NCI-H2171 treated with DMSO at 0.1 percent for 48 hours (cell line): ENCODE measurements around the gene DDAH1.

Source experiments
- DNase-seq: peaks from one replicate; lab custom pipeline; 2025; lab: John Stamatoyannopoulos, UW

DDAH1 gene

GRCh38 chr1:85303440-85304162 is 161.4 kb downstream of the DDAH1 start:
- no peak for DNase-seq

DNA sequence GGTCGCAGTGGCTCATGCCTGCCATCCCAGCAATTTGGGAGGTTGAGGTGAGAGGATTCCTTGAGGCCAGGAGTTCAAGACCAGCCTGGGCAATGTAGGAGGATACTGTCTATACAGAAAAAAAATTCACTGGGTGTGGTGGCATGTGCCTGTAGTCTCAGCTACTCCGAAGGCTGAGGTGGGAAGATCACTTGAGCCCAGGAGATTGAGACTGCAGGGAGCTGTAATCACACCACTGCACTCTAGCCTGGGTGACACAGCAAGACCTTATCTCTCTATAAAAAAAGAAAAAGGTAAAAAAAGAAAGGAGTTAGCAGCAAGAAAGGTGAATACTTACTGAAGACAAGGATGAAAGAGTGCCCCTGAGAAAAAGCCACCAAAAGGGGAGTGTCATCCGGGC is 164.8 kb downstream of the DDAH1 start:
- DNase-seq: no peak

DNA sequence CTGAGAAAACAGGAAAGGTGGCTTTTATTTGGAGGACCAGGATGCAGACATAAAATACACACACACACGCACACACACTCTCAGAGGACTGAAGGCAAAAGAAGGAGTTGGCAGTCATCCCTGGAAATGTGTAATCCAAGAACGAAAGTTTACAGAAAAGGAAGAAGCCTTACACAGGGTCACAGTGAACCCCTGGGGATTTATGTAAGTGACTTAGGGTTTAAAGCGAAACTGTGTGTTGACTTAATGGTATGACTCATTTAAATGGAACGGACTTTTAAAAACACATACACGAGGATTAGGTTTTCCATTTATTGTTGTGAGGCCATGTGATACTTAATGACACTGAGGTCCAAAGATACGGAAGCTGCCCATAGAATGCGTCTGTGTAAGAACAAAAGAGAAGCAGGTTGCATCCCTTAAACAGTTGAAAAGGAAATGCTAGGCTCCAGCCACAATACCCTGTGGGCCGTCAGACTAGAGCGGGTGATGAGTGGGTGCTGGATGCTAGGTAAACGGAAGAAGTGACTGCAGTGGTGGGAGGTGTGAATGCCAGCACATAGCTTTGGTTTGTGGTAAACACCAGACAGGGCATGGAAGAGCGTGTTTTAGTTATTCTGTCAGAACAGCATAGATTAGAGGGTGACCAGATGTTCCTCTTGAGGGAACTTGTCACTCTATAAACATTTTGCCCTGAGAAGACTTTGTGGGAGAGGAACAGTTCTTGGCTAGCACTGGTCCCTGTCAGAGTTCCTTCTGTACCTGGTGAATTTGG is 166.9 kb downstream of the DDAH1 start:
- no peak for DNase-seq

DNA sequence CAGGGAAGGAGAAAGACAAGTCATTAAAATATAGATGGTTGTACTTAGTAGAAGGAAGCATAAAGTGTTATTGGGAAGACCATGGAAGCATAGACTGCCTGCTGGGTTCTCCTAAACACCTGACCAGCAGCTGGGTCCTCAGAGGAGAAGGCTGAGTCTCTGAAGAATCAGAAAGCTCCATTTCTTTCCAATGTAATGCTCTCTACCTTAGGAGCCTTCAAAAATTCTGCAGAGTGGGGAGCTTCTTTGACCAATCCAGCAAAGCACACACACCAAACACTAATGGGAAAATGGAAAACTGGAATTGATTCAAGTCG is 167.5 kb downstream of the DDAH1 start:
- no peak for DNase-seq

- no peak for DNase-seq
Observed at GRCh38 chr1:85296980-85297379, 168.0 kb downstream of the DDAH1 start.

GRCh38 chr1:85295654-85296053 is 169.3 kb downstream of the DDAH1 start:
- DNase-seq: no peak

DNA sequence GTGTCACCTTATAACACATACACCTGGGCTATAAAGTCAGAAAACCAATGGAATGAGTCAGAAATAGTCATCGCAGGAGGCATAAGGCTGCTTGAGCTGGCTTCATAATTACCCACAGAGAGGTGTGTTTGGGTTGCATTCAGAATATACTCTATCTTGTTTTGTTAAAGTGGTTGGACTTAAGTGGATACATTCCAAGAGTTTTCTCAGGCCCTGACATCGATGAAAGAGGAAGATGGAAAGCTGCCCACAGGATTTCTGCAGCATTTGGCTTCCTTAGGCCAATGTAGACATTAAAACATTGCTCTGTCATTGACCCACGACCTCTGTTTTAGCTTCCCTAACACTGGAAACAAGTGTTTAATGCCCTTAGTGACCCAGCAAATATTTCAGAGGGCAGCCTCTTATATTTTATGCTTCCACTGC is 169.9 kb downstream of the DDAH1 start:
- DNase-seq: no peak

GRCh38 chr1:85290826-85291225 is 174.1 kb downstream of the DDAH1 start:
- DNase-seq: no peak

GRCh38 chr1:85289848-85290335 is 175.1 kb downstream of the DDAH1 start:
- DNase-seq: no peak

DNA sequence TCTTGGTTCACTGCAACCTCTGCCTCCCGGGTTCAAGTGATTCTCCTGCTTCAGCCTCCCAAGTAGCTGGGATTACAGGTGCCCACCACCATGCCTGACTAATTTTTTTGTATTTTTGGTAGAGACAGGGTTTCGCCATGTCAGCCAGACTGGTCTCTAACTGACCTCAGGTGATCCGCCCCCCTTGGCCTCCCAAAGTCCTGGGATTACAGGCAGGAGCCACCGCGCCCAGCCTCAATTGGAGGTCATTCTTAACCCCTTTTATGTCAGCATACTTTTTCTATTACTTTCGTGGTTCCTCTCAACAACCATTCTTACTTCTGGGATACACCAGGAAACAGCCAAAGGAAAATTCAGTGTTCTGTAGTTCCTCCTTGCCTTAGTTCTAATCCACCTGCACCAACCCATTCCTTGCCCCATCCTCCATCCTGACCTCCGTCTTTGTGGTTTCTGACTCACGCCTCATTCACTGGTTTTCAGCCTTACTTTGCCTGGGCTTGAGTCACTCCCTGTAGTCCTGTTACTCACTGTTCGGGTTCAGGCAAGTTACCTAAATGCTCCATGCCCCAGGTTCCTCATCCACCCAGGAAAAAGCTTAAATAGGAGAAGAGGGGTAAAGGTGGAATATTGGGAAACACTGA is 175.6 kb downstream of the DDAH1 start:
- no peak for DNase-seq

DNA sequence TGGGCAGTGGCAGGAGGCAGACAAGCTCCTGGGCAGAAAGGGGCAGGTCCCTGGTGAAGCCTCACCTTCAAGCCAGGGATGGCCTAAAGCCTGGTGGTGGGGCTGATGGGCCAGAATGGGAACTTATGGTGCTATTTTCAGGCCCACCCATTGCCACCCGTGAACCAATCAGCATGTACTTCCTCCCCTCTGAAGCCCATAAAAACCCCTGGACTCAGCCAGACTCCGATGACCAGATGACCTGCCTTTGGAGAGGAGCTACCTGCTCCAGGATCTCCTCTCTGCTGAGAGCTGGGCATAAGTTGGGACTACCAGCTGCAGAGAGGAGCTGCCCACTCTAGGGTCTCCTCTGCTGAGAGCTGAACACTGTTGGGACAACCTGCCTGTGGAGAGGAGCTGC is 180.8 kb downstream of the DDAH1 start:
- no peak for DNase-seq

DNA sequence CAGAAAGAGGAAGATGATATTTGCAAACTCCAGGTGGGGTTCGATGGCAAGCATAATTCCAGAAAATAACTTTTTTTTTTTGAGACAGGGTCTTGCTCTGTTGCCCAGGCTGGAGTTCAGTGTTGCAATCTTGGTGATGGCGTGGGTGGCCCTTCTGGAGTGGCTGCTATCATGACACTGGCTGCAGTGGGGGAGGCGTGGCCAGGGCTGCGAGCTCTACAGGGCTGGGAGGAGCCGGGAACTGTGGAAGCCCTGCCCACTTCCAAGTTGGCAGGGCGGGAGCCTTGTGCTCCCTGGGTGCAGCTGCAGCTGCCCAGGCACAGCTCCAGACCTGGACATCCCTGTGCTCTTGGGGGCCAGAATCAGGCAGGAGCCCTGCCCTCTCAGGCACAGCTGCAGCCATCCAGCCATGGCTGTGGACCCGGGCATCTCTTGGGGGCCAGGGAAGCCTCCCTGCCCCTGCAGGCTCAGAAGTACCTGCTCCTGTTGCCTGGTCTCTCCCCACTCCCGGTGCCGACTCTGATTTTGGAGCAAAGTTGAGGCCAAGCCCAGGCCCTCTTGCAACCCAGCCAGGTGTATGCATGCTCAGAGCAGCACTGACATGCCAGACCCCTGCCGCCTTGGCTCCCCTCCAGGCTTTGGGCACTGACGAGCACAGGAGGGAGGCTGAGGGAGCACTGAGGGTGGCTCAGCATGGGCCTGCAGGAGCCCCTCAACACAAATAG is 181.3 kb downstream of the DDAH1 start:
- no peak for DNase-seq

GRCh38 chr1:85282424-85282823 is 182.5 kb downstream of the DDAH1 start:
- no peak for DNase-seq

DNA sequence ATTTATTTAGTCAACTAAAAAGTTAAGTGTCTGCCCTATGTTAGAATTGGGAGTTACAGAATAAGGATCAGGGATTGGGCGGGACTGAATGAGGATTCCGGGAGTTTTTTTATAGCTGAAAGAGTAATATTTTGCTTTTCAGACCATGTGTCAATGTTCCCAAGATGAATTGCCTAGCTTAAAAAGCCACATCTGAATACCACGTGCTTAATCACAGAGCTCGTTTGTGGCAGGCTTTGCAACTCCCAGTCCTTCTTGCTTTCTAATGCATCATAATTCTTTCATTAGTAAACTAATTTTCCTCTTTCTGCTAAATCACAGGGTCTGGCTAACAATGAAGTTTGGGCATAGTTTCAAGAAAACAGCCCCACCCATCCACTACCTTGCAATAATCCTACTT is 184.3 kb downstream of the DDAH1 start:
- no peak for DNase-seq

GRCh38 chr1:85279458-85280080 is 185.4 kb downstream of the DDAH1 start:
- DNase-seq: no peak

GRCh38 chr1:85278853-85279314 is 186.1 kb downstream of the DDAH1 start:
- no peak for DNase-seq

- no peak for DNase-seq
Observed at GRCh38 chr1:85277802-85278201, 187.2 kb downstream of the DDAH1 start.

- no peak for DNase-seq
Observed at GRCh38 chr1:85276978-85277639, 187.8 kb downstream of the DDAH1 start.

DNA sequence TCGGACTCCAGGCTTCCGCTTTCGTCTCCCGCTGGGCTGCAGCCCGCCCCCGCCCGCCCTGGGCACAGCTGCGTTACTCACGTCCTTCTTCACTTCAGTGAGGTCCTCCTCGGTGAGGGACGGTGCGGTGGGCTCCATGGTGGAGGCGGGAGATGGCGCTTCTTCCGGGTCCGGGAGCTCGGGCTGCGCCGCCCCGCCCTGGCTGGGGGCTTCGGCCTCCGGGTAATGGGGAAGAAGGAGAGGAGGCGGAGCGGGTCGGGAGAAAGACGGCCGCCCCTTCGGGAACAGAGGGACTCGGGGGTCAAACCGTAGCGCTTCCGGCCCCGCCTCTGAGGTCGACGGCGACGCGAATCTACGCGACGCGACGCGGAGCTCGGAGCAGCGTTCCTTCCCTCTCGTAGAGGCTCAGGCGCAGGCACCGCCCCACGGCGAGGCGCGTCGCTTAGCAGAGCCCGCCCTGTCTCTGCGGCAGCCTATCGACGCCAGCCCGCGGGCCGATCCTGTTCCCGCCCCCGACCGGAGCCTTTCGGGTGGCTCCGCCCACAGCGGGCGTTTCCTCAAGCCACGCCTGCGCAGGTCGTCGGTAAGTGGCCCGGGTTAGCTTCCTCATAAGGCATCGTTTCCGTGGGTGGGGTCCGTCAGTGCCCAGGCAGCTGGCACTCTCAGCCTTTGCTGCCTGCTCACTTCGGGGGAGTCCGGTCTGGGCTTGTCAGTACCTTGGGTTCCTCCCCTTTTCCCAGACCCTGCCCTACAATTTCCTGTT is 188.6 kb downstream of the DDAH1 start, which contains the start of gene BCL10:
Gene BCL10 (minus strand): TSS at position 418 of the 763 bp plus-strand sequence. CDS start 280 bp downstream, at position 138.
- DNase-seq: peak; percentile 99

GRCh38 chr1:85275701-85276214 is 189.2 kb downstream of the DDAH1 start:
- no peak for DNase-seq
